MM.1S (cell line): Measurements from ENCODE around the gene GPR180.

Experiments
- CTCF ChIP-seq: fragments of 300-600 bp; sonication (generic); IDR thresholded peaks from 2 replicates; pipeline ENCODE4 v1.5.1; 2016; ENCODE audit warnings: antibody characterized with exemption, low read length, mixed read lengths
- EZH2 ChIP-seq: fragments of 300-600 bp; sonication (generic); optimal IDR thresholded peaks from 2 replicates; pipeline ENCODE3; 2017; ENCODE audit warnings: low read depth, mild to moderate bottlenecking, antibody characterized with exemption, low read length, mixed read lengths

- TF ChIP-seq EZH2 (no peak), CTCF (no peak)
Observed at GRCh38 chr13:94556041-94556440, 45.6 kb upstream of the GPR180 start.
